22Rv1 (cell line): ENCODE measurements around the gene MT1A.

Source experiments
- ZFX ChIP-seq: fragments of 450-650 bp; IDR thresholded peaks from 2 replicates; pipeline ENCODE4 v1.6.1; 2017; ENCODE audit warnings: antibody characterized with exemption, borderline replicate concordance
- TF ChIP-seq, protein P1 (sequence below): fragments of 450-650 bp; IDR thresholded peaks from 2 replicates; pipeline ENCODE4 v1.5.1; 2017; ENCODE audit warnings: mild to moderate bottlenecking

DNA sequence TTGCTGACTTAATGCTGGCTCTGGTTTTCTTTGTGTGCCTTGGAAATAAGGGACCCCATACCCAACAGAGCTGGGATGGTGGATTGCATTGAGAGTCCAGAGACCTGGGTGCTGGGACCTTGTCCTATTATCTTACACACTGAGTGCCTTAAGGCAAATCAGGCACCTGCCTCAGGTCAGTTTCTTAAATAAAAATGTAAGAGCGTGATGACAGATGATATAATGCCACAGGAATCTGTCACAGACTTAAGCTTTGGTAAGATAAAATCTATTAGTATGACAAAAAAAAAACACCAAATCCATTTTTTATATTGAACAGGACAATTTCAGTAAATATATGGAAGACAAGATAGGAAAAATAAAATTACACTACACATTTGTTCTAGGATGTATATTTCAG, 1.6 kb downstream of the MT1A start:
- TF ChIP-seq, protein P1, sequence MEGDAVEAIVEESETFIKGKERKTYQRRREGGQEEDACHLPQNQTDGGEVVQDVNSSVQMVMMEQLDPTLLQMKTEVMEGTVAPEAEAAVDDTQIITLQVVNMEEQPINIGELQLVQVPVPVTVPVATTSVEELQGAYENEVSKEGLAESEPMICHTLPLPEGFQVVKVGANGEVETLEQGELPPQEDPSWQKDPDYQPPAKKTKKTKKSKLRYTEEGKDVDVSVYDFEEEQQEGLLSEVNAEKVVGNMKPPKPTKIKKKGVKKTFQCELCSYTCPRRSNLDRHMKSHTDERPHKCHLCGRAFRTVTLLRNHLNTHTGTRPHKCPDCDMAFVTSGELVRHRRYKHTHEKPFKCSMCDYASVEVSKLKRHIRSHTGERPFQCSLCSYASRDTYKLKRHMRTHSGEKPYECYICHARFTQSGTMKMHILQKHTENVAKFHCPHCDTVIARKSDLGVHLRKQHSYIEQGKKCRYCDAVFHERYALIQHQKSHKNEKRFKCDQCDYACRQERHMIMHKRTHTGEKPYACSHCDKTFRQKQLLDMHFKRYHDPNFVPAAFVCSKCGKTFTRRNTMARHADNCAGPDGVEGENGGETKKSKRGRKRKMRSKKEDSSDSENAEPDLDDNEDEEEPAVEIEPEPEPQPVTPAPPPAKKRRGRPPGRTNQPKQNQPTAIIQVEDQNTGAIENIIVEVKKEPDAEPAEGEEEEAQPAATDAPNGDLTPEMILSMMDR, result no peak
- no peak for TF ChIP-seq ZFX
